ENCODE results near the gene MAST3. TPM values are rescaled to one million over a fixed set of nuclear protein-coding genes. Genes with fewer than 3 reads are reported as not detected.

Gene MAST3
- total and polyA plus RNA-seq, 4 donors: 4.3 to 10.6 (median 6.7) TPM

DNA sequence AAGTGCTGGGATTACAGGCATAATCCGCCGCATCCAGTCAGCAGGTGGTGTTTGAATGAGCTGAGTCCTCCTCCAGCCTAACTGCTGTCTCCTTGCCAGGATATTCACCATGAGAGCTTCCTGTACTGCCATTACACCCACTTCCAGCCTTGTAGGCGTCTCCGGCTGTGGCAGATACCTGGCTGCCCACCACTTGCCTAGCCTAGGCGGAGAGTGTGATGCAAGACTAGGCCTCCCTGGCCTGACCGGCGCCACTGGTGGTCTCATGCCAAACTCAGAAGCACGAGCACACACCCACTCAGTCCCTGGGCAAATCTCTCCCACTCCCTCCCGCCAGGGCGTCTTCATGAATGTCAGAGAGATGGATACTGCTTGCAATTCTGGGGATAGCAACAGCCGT, 27.4 kb upstream of the MAST3 start:
- no peak for TF ChIP-seq GABPA (IDR thresholded peaks at IDR 0.05 in 1 of 2, conservative IDR thresholded peaks at IDR 0.05 in 1 of 2)
- no peak for TF ChIP-seq SP1 (IDR thresholded peaks at IDR 0.05)
- no peak for TF ChIP-seq HNF4G (IDR thresholded peaks at IDR 0.05)
- TF ChIP-seq ZBTB33 (IDR thresholded peaks at IDR 0.05): no peak
- TF ChIP-seq TAF1 (conservative IDR thresholded peaks at IDR 0.05): no peak
- no peak for TF ChIP-seq RXRA (IDR thresholded peaks at IDR 0.05)
- no peak for TF ChIP-seq FOXA2 (IDR thresholded peaks at IDR 0.05)
- TF ChIP-seq, protein P1, sequence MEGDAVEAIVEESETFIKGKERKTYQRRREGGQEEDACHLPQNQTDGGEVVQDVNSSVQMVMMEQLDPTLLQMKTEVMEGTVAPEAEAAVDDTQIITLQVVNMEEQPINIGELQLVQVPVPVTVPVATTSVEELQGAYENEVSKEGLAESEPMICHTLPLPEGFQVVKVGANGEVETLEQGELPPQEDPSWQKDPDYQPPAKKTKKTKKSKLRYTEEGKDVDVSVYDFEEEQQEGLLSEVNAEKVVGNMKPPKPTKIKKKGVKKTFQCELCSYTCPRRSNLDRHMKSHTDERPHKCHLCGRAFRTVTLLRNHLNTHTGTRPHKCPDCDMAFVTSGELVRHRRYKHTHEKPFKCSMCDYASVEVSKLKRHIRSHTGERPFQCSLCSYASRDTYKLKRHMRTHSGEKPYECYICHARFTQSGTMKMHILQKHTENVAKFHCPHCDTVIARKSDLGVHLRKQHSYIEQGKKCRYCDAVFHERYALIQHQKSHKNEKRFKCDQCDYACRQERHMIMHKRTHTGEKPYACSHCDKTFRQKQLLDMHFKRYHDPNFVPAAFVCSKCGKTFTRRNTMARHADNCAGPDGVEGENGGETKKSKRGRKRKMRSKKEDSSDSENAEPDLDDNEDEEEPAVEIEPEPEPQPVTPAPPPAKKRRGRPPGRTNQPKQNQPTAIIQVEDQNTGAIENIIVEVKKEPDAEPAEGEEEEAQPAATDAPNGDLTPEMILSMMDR (IDR thresholded peaks at IDR 0.05; ENCODE audit: low read depth, low read length, missing input control): no peak
- no peak for TF ChIP-seq YY1 (IDR thresholded peaks at IDR 0.05)
- TF ChIP-seq, protein P2, sequence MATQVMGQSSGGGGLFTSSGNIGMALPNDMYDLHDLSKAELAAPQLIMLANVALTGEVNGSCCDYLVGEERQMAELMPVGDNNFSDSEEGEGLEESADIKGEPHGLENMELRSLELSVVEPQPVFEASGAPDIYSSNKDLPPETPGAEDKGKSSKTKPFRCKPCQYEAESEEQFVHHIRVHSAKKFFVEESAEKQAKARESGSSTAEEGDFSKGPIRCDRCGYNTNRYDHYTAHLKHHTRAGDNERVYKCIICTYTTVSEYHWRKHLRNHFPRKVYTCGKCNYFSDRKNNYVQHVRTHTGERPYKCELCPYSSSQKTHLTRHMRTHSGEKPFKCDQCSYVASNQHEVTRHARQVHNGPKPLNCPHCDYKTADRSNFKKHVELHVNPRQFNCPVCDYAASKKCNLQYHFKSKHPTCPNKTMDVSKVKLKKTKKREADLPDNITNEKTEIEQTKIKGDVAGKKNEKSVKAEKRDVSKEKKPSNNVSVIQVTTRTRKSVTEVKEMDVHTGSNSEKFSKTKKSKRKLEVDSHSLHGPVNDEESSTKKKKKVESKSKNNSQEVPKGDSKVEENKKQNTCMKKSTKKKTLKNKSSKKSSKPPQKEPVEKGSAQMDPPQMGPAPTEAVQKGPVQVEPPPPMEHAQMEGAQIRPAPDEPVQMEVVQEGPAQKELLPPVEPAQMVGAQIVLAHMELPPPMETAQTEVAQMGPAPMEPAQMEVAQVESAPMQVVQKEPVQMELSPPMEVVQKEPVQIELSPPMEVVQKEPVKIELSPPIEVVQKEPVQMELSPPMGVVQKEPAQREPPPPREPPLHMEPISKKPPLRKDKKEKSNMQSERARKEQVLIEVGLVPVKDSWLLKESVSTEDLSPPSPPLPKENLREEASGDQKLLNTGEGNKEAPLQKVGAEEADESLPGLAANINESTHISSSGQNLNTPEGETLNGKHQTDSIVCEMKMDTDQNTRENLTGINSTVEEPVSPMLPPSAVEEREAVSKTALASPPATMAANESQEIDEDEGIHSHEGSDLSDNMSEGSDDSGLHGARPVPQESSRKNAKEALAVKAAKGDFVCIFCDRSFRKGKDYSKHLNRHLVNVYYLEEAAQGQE (IDR thresholded peaks at IDR 0.05): no peak
- no peak for DNase-seq (ENCODE audit: low spot score)
- Histone ChIP-seq H3K36me3 (ENCODE audit: control insufficient read depth in 4 of 4, insufficient read depth in 3 of 4, low read depth in 1 of 4, low read length in 3 of 4) (no peaks in the 10 kb centered on the region), H3K4me1 (ENCODE audit: control insufficient read depth in 4 of 4, insufficient read depth in 4 of 4, low read length in 3 of 4) (no peaks in the 10 kb centered on the region), H3K27me3 (ENCODE audit: control insufficient read depth in 4 of 4, insufficient read depth in 4 of 4, low read length in 3 of 4) (no peaks in the 10 kb centered on the region), H3K4me3 (ENCODE audit: low read depth in 1 of 3, low read length in 3 of 3) (no peak overlapping the region), H3K9me3 (ENCODE audit: control insufficient read depth in 4 of 4, low read length in 3 of 4) (no peaks in the 10 kb centered on the region), H3K9ac (ENCODE audit: low read depth in 1 of 2, low read length in 2 of 2) (no peak overlapping the region), H3K27ac (ENCODE audit: low read depth in 1 of 2, low read length in 2 of 2) (no peak overlapping the region)
- WGBS: 86% methylated on average over 11 of the region's 11 CpGs

DNA sequence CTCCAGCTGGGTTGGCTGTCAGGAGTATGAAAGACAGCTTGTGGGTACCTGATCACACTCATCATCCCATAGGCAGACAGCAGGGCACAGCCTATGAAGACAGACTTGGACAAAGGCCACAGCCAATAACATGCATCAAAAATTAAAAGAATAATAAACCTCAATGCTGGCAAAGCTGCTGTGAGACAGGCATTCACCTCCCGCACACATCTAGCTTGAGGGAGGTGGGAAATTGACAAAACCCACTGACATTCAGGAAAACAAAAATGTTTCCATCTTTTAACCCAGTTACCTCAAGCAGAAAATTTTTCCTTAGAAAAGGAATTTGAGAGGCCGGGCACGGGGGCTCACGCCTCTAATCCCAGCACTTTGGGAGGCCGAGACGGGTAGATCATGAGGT, 25.2 kb upstream of the MAST3 start:
- DNase-seq (ENCODE audit: low spot score): no peak
- Histone ChIP-seq H3K36me3 (ENCODE audit: control insufficient read depth in 4 of 4, insufficient read depth in 3 of 4, low read depth in 1 of 4, low read length in 3 of 4) (no peaks in the 10 kb centered on the region), H3K4me3 (ENCODE audit: low read depth in 1 of 3, low read length in 3 of 3) (no peak overlapping the region), H3K9me3 (ENCODE audit: control insufficient read depth in 4 of 4, low read length in 3 of 4) (no peaks in the 10 kb centered on the region), H3K27ac (ENCODE audit: low read depth in 1 of 2, low read length in 2 of 2) (no peak overlapping the region), H3K27me3 (ENCODE audit: control insufficient read depth in 4 of 4, insufficient read depth in 4 of 4, low read length in 3 of 4) (no peaks in the 10 kb centered on the region), H3K4me1 (ENCODE audit: control insufficient read depth in 4 of 4, insufficient read depth in 4 of 4, low read length in 3 of 4) (no peaks in the 10 kb centered on the region), H3K9ac (ENCODE audit: low read depth in 1 of 2, low read length in 2 of 2) (no peak overlapping the region)
- 91% methylated on average over 6 of the region's 6 CpGs for WGBS
- TF ChIP-seq RAD21 (IDR thresholded peaks at IDR 0.05) (no peak), ZBTB33 (IDR thresholded peaks at IDR 0.05) (no peak), SP1 (IDR thresholded peaks at IDR 0.05) (no peak)
- TF ChIP-seq, protein P1 (IDR thresholded peaks at IDR 0.05; ENCODE audit: low read depth, low read length, missing input control): no peak
- TF ChIP-seq, protein P2 (IDR thresholded peaks at IDR 0.05): no peak

Data from liver (tissue), 9 donors.